Measurements from ENCODE around the gene DNAH7. TPM values are rescaled to one million over a fixed set of nuclear protein-coding genes. Genes with fewer than 3 reads are reported as not detected.

The DNAH7 gene
- total and polyA plus RNA-seq, 2 of the 13 experiments (the other 11 are each of a cell fraction or from before 2014, with no cell fraction given), result 0.09 TPM; not detected in 1

DNA sequence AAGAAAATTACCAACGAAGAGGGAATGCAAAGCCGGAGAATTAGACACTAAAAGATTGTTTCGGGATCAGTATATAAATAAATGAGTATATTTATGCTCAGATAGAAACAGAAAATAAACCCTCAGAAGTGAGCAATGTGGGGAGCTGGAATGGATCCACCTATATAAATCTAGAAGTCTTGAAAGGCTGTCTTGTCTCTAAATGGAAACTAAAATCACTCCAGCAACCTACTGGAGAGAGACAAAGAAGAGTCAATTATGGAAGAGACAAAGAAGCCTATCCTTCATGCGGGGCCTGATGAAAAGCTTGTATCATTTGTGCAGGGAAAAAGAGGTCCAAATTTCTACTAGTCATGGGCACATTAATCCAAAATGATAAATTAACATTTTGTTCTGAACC, 158.1 kb downstream of the DNAH7 start (continued):
- TF ChIP-seq, protein P1, sequence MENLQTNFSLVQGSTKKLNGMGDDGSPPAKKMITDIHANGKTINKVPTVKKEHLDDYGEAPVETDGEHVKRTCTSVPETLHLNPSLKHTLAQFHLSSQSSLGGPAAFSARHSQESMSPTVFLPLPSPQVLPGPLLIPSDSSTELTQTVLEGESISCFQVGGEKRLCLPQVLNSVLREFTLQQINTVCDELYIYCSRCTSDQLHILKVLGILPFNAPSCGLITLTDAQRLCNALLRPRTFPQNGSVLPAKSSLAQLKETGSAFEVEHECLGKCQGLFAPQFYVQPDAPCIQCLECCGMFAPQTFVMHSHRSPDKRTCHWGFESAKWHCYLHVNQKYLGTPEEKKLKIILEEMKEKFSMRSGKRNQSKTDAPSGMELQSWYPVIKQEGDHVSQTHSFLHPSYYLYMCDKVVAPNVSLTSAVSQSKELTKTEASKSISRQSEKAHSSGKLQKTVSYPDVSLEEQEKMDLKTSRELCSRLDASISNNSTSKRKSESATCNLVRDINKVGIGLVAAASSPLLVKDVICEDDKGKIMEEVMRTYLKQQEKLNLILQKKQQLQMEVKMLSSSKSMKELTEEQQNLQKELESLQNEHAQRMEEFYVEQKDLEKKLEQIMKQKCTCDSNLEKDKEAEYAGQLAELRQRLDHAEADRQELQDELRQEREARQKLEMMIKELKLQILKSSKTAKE (CRISPR knock-in tag; IDR thresholded peaks at IDR 0.05; ENCODE audit: borderline replicate concordance), result no peak
- TF ChIP-seq MAZ (IDR thresholded peaks at IDR 0.05; ENCODE audit: borderline replicate concordance, low read depth, low read length) (no peak), MAZ (CRISPR knock-in tag; IDR thresholded peaks at IDR 0.05; ENCODE audit: low read depth) (no peak), TAF1 (CRISPR knock-in tag; IDR thresholded peaks at IDR 0.05) (no peak), ZNF570 (CRISPR knock-in tag; IDR thresholded peaks at IDR 0.05; ENCODE audit: borderline replicate concordance) (no peak), SALL2 (CRISPR knock-in tag; IDR thresholded peaks at IDR 0.05) (no peak), ZBTB7B (CRISPR knock-in tag; IDR thresholded peaks at IDR 0.05) (no peak), TOE1 (CRISPR knock-in tag; IDR thresholded peaks at IDR 0.05) (no peak), PAF1 (CRISPR knock-in tag; IDR thresholded peaks at IDR 0.05) (no peak)
- TF ChIP-seq, protein P2, sequence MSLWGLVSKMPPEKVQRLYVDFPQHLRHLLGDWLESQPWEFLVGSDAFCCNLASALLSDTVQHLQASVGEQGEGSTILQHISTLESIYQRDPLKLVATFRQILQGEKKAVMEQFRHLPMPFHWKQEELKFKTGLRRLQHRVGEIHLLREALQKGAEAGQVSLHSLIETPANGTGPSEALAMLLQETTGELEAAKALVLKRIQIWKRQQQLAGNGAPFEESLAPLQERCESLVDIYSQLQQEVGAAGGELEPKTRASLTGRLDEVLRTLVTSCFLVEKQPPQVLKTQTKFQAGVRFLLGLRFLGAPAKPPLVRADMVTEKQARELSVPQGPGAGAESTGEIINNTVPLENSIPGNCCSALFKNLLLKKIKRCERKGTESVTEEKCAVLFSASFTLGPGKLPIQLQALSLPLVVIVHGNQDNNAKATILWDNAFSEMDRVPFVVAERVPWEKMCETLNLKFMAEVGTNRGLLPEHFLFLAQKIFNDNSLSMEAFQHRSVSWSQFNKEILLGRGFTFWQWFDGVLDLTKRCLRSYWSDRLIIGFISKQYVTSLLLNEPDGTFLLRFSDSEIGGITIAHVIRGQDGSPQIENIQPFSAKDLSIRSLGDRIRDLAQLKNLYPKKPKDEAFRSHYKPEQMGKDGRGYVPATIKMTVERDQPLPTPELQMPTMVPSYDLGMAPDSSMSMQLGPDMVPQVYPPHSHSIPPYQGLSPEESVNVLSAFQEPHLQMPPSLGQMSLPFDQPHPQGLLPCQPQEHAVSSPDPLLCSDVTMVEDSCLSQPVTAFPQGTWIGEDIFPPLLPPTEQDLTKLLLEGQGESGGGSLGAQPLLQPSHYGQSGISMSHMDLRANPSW (CRISPR knock-in tag; IDR thresholded peaks at IDR 0.05; ENCODE audit: borderline replicate concordance), result no peak
- TF ChIP-seq, protein P3, sequence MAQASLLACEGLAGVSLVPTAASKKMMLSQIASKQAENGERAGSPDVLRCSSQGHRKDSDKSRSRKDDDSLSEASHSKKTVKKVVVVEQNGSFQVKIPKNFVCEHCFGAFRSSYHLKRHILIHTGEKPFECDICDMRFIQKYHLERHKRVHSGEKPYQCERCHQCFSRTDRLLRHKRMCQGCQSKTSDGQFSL (CRISPR knock-in tag; IDR thresholded peaks at IDR 0.05), result no peak

Measured in HepG2 (cell line).